Activated CD4-positive, alpha-beta memory T cell treated with anti-CD3 and anti-CD28 coated beads, Interleukin-2, amount 10 ng/mL, durations not matched to agents 7 days and 5 days (primary cell): Measurements from ENCODE around the gene MYOT. TPM values are rescaled to one million over a fixed set of nuclear protein-coding genes. Genes with fewer than 3 reads are reported as not detected.

Source experiments
- CTCF ChIA-PET: fragments of 350-600 bp; sonication (Branson Sonifier 250); formaldehyde crosslinking; loops from one replicate; lab custom pipeline; 2021; ENCODE audit warnings: antibody characterized with exemption, inconsistent platforms; lab: Charles Lee
- POLR2A ChIA-PET: fragments of 350-600 bp; sonication (Branson Sonifier 250); formaldehyde crosslinking; loops from one replicate; lab custom pipeline; 2021; ENCODE audit warnings: antibody characterized with exemption; lab: Charles Lee
- DNase-seq: peaks from one replicate; pipeline ENCODE4 v3.0.0-alpha.2; 2020
- H3K27ac Mint-ChIP-seq: one replicate; pipeline ENCODE4 v1.8.0; 2021; ENCODE audit warnings: mild to moderate bottlenecking, mixed read lengths
- H3K27me3 Mint-ChIP-seq: one replicate; pipeline ENCODE4 v1.8.0; 2021; ENCODE audit warnings: mixed read lengths
- H3K36me3 Mint-ChIP-seq: one replicate; pipeline ENCODE4 v1.8.0; 2021; ENCODE audit warnings: low read depth, mixed read lengths
- H3K4me1 Mint-ChIP-seq: one replicate; pipeline ENCODE4 v1.8.0; 2021; ENCODE audit warnings: mixed read lengths
- H3K4me3 Mint-ChIP-seq: one replicate; pipeline ENCODE4 v1.8.0; 2021; ENCODE audit warnings: mild to moderate bottlenecking, mixed read lengths
- H3K9me3 Mint-ChIP-seq: one replicate; pipeline ENCODE4 v1.8.0; 2021; ENCODE audit warnings: mixed read lengths
- total RNA-seq, 2 experiments: library from RNA; stranded (reverse); gene quantifications; one replicate each; pipeline ENCODE4 v1.2.3, GENCODE V29; 2021

MYOT gene, protein sequence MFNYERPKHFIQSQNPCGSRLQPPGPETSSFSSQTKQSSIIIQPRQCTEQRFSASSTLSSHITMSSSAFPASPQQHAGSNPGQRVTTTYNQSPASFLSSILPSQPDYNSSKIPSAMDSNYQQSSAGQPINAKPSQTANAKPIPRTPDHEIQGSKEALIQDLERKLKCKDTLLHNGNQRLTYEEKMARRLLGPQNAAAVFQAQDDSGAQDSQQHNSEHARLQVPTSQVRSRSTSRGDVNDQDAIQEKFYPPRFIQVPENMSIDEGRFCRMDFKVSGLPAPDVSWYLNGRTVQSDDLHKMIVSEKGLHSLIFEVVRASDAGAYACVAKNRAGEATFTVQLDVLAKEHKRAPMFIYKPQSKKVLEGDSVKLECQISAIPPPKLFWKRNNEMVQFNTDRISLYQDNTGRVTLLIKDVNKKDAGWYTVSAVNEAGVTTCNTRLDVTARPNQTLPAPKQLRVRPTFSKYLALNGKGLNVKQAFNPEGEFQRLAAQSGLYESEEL
- not detected for total RNA-seq

DNA sequence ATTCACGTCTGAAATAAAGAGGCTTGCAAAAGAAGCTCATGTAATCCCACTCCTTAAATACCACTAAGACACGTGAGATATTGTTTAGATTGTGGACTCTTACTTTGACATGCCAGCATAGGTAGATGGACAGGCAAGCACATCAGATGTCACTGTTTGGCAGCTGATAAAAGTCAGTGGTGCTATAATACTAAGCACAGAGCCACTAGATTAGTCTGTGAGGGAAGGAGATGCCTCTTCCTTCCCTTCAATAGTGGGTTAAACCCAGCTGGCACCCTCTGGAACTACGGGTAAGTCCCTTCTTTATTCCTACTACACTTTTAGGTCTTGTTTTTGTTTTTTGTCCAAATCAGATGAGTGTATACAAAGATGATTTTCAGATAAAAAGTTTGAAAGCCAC is at the start of gene MYOT:
MYOT (plus strand) TSS at position 197 of the 400 bp plus-strand sequence. CDS start 2,792 bp downstream, outside the sequence.
- ChIA-PET CTCF (no interaction called here), POLR2A (no interaction called here)
- H3K36me3 Mint-ChIP-seq, result no peaks in the 10 kb centered on the region
- peaks cover 9% of the 10 kb centered on the region for H3K27me3 Mint-ChIP-seq
- H3K27ac Mint-ChIP-seq, result no peak within 1 kb of the TSS
- no peaks in the 10 kb centered on the region for H3K9me3 Mint-ChIP-seq
- no peak for DNase-seq
- H3K4me1 Mint-ChIP-seq, result peaks cover 3% of the 10 kb centered on the region
- no peak within 1 kb of the TSS for H3K4me3 Mint-ChIP-seq

DNA sequence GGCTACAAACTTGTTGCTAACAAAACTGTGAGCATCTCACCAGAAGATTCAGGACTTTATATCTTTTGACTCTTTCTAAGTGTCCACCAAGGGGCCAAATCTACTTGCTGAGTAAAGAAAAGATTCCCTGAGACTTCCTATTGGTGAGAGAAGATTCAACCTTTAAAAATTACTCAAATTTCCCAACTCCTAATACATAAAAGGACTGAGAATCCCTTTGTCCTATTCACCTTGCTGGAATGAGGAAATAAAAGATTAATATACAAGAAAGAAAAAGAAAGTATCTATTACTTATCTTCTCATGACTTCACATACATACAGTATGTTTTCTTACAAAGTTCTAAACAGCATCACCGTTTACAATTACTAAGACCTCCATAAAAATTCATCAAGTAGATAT is 47.9 kb upstream of the MYOT start:
- POLR2A ChIA-PET, result no interaction called here
- CTCF ChIA-PET, result interaction anchor here (0.6 kb wide), 1 partner anchor 187 kb away, joined by 4 read pairs; no protein-coding TSS in a partner anchor
- Mint-ChIP-seq H3K36me3 (no peaks in the 10 kb centered on the region), H3K4me3 (no peak overlapping the region), H3K27me3 (peaks cover 4% of the 10 kb centered on the region), H3K9me3 (no peaks in the 10 kb centered on the region), H3K4me1 (no peaks in the 10 kb centered on the region), H3K27ac (no peak overlapping the region)
- DNase-seq, result no peak

DNA sequence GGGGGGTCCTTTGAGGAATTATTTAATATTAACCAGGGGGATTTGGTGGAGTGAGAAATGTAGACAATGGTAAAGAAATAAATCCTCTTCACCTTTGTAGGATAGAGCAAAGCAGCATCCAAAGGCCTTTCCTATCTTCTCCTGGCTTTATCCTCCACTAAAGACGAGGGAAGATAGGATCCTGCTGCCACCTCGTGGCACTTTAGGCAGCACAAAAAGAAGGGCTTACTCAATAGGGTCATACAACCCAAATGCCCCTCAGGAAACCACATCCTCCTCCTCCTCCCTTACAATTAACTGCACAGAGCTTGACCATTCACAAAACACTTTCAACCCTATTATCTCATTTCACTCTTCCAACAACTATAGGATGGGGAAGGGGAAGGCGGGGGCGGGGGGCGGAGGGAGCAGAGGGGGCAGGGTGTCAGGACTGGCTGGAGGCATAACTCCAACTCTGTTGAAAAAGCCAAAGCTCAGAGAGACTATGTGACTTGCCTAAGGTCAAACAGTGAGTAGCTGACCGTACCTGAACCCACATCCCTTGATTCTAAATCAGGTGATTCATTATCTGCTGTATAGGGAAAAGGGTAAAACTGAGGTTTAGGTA is 45.4 kb upstream of the MYOT start:
- no peaks in the 10 kb centered on the region for H3K36me3 Mint-ChIP-seq
- H3K4me3 Mint-ChIP-seq, result no peak overlapping the region
- H3K9me3 Mint-ChIP-seq, result no peaks in the 10 kb centered on the region
- no peaks in the 10 kb centered on the region for H3K4me1 Mint-ChIP-seq
- POLR2A ChIA-PET, result no interaction called here
- H3K27me3 Mint-ChIP-seq, result peaks cover 4% of the 10 kb centered on the region
- H3K27ac Mint-ChIP-seq, result no peak overlapping the region
- CTCF ChIA-PET, result no interaction called here
- DNase-seq, result no peak

DNA sequence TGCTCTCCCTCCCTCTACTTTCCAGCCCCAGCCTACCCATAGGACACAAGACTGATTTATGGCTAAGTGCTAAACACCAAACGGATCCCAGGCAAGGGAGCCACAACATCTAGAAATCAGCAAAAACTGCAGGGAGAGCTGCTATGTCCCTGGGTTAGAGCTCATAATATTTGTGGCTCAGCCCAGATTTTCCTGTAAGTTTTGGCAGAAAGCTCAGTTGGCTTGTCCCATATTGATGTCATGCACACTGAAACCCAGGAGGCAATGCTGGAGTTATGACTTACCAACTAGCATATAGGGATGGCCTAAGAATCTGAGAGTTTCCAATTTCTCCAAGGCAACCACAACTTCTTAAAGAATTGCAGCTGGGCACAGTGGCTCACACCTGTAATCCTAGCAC is 44.7 kb upstream of the MYOT start:
- H3K9me3 Mint-ChIP-seq, result no peaks in the 10 kb centered on the region
- no peak for DNase-seq
- POLR2A ChIA-PET, result no interaction called here
- no peaks in the 10 kb centered on the region for H3K4me1 Mint-ChIP-seq
- CTCF ChIA-PET, result no interaction called here
- H3K27ac Mint-ChIP-seq, result no peak overlapping the region
- no peak overlapping the region for H3K4me3 Mint-ChIP-seq
- H3K27me3 Mint-ChIP-seq, result peaks cover 4% of the 10 kb centered on the region
- no peaks in the 10 kb centered on the region for H3K36me3 Mint-ChIP-seq

DNA sequence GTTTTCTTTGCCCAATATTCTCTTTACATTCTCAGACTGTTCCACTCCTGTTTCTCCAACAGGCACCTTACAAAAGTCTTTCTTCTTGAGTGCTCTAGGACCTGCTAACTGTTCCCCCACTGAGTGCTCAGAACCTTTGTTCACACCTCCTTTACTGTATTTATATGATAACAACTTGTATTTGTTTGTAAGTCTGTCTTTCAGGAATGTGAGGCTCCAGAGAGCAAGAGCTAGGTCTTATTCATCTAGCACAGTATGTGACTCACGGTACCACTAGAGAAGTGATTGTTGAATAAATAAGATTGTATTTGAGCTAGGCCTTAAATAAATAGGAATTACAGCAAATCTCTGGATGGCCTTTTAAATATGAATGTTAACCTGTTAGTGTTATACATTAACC is 42.5 kb upstream of the MYOT start:
- Mint-ChIP-seq H3K9me3 (no peaks in the 10 kb centered on the region), H3K4me3 (no peak overlapping the region), H3K27ac (no peak overlapping the region), H3K36me3 (no peaks in the 10 kb centered on the region), H3K27me3 (peaks cover 4% of the 10 kb centered on the region), H3K4me1 (no peaks in the 10 kb centered on the region)
- no peak for DNase-seq
- POLR2A ChIA-PET, result no interaction called here
- CTCF ChIA-PET, result no interaction called here

DNA sequence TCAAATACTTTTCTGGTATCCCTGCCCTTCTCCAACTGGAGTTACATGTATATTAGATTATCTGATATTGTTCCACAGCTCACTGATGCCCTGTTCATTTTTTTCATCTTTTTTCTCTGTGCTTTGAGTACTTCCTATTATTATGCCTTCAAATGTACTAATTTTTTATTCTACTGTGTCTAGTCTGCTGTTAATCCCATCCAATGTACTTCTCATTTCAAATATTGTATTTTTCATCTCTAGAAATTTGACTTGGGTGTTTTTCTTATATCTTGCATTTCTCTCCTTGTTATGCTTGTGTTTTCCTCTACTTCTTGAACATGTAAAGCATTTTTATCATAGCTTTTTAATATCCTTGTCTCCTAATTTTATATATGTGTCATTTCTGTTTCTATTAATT is 41.6 kb upstream of the MYOT start:
- CTCF ChIA-PET, result no interaction called here
- H3K27ac Mint-ChIP-seq, result no peak overlapping the region

DNA sequence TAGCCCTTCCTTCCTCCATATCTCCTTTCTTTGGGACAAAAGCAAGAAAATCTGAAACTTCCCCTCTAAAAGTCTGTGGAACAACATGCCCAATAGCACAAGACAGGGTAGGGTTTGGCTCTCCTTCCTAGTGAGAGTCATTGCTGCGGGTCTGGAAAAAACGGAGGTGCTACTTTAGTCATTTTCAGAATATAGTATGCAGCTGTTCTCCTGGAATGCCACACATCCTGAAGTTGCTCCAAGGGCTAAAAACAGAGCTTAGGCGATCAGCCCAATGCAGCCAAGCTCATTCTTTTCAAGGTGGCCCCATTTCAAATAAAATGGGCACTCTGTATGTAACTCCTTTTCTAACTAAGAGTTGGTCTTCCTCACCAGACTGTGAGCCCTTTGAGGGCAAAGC is 39.5 kb upstream of the MYOT start:
- CTCF ChIA-PET, result interaction anchor here (1.0 kb wide), 1 partner anchor 11 kb away, joined by 3 read pairs; no protein-coding TSS in a partner anchor

More for the DNA sequence above, 41.6 kb upstream of the MYOT start:
- Mint-ChIP-seq H3K36me3 (no peaks in the 10 kb centered on the region), H3K4me1 (no peaks in the 10 kb centered on the region), H3K4me3 (no peak overlapping the region), H3K27me3 (peaks cover 4% of the 10 kb centered on the region), H3K9me3 (no peaks in the 10 kb centered on the region)
- POLR2A ChIA-PET, result no interaction called here
- DNase-seq, result no peak

DNA sequence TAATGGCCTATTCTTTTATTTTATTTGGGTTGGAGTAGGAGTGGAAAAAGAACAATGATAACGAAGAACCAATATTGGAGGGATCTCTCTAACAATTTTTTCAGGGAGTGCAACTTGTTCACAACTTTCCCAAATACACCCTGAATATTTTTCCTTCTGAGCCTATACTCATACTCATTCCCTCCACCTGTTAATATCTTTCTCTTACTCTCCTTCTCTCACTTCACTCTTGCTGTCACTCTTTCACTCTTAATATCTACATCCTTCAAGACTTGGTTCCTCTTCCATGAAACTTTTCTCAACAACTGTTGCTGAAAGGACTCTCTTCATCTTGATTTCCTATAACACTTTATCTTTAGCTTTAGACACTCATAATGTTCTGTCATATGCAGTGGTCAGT is 39.0 kb upstream of the MYOT start:
- ChIA-PET CTCF (no interaction called here), POLR2A (no interaction called here)
- Mint-ChIP-seq H3K27ac (no peak overlapping the region), H3K4me1 (no peaks in the 10 kb centered on the region), H3K4me3 (no peak overlapping the region), H3K27me3 (peaks cover 3% of the 10 kb centered on the region), H3K9me3 (no peaks in the 10 kb centered on the region), H3K36me3 (no peaks in the 10 kb centered on the region)
- no peak for DNase-seq

More for the DNA sequence above, 39.5 kb upstream of the MYOT start:
- Mint-ChIP-seq H3K36me3 (no peaks in the 10 kb centered on the region), H3K27ac (no peak overlapping the region), H3K4me1 (no peaks in the 10 kb centered on the region), H3K9me3 (no peaks in the 10 kb centered on the region), H3K4me3 (no peak overlapping the region), H3K27me3 (peaks cover 4% of the 10 kb centered on the region)
- POLR2A ChIA-PET, result no interaction called here
- no peak for DNase-seq

DNA sequence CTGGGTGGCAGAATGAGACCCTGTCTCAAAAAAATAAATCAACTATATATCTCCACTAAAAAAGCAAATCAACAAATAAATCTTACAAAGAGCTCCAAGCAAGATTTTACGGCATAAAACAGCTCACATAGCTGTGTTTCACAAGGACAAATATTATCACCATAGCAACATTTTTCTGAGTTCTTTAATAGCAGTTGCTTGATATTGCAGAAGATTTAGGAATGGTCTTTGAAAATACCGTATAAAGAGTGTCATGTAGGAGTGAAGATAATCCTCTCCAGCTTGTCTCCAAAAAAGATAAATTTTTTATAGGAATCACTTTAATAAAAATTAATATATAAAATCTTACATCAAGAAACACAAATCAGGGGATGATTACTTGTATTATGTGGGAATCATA is 36.6 kb upstream of the MYOT start:
- H3K9me3 Mint-ChIP-seq, result no peaks in the 10 kb centered on the region
- ChIA-PET POLR2A (no interaction called here), CTCF (no interaction called here)
- no peaks in the 10 kb centered on the region for H3K36me3 Mint-ChIP-seq
- no peak for DNase-seq
- no peak overlapping the region for H3K27ac Mint-ChIP-seq
- H3K4me1 Mint-ChIP-seq, result no peaks in the 10 kb centered on the region
- no peak overlapping the region for H3K4me3 Mint-ChIP-seq
- H3K27me3 Mint-ChIP-seq, result no peaks in the 10 kb centered on the region

DNA sequence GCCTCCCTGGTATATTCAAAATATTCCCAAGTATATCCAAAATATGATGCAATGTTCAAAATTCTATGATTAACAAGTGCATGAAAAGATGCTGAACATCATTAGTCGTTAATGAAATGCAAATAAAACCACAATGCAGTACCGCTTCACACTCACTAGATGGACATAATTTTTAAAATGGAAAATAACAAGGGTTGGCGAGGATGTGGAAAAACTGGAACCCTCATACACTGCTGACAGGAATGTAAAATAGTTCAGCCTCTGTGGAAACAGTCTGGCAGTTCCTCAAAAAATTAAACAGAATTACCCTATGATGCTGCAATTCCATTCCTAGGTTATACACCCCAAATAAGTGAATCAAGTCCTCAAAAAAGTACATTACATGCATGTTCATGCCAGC is 36.1 kb upstream of the MYOT start:
- no peak overlapping the region for H3K27ac Mint-ChIP-seq
- H3K27me3 Mint-ChIP-seq, result no peaks in the 10 kb centered on the region
- DNase-seq, result no peak
- H3K4me1 Mint-ChIP-seq, result no peaks in the 10 kb centered on the region
- POLR2A ChIA-PET, result no interaction called here
- H3K9me3 Mint-ChIP-seq, result no peaks in the 10 kb centered on the region
- H3K4me3 Mint-ChIP-seq, result no peak overlapping the region
- CTCF ChIA-PET, result no interaction called here
- no peaks in the 10 kb centered on the region for H3K36me3 Mint-ChIP-seq

DNA sequence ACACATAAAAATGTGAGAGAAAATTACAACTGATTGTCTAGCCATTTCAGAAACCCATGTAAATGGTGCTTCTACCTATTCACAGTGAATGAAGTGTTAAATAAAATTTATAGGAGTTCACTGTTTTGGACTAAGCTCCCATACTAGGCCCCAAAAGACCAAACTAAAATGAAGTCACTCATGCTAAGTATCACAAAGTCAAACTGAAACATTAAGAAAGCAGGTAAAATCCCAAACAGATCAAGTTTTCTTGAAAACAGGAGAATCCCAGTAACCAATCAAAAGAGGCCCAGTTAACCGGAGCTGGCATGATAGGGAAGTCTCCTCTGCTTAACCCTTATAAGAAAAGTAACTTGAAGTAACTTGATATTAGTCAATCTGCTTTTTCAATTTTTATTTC is 35.2 kb upstream of the MYOT start:
- H3K9me3 Mint-ChIP-seq, result no peaks in the 10 kb centered on the region
- no peaks in the 10 kb centered on the region for H3K36me3 Mint-ChIP-seq
- no peak overlapping the region for H3K4me3 Mint-ChIP-seq
- no peak for DNase-seq
- ChIA-PET CTCF (no interaction called here), POLR2A (no interaction called here)
- peaks cover 4% of the 10 kb centered on the region for H3K27me3 Mint-ChIP-seq
- H3K4me1 Mint-ChIP-seq, result no peaks in the 10 kb centered on the region
- no peak overlapping the region for H3K27ac Mint-ChIP-seq

DNA sequence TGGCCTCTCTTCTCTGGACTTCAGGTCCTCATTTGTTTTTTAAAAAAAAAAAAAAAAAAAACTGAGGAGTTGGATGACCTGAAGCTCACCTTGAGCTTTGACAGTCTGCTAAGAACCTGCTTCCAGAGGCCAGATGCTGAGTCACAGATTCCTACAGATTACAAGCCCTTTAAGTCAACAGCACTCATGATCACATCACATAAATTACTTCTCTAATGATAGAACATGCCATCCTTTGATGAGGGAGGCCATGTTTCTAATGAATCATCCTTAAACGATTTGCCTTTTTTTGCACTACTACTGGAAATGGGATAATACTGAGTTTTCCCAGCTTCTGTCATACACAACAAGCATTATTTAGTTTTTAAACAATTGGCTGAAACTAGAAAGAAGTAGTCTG is 34.2 kb upstream of the MYOT start:
- Mint-ChIP-seq H3K27ac (no peak overlapping the region), H3K36me3 (no peaks in the 10 kb centered on the region), H3K9me3 (no peaks in the 10 kb centered on the region), H3K27me3 (peaks cover 6% of the 10 kb centered on the region), H3K4me1 (no peaks in the 10 kb centered on the region), H3K4me3 (no peak overlapping the region)
- no peak for DNase-seq
- ChIA-PET CTCF (no interaction called here), POLR2A (no interaction called here)

DNA sequence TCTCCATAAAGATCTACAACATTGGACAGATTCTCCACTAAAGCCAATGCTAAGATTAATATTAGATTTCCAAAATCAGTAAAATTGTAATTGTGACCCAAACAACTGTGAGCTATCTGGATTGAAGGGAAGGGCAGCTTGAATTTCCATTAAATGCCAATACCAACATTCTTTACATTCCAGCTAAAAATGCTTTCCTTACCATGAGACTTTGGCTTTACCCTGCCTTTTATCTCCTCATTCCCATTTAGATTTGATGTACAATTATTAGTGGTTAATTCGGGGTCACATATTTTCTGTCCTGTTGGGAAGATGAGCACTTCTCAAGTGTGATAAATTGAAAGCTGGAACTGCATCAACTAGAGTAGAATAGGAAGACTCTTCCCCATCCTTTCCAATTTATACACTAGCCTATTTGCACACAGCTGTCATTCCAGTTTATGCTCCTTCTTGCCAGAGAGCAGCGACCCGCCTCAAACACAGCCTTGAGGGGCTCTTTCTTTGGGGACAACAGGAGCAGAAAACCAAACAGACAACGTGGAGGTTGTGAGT is 33.1 kb upstream of the MYOT start:
- POLR2A ChIA-PET, result no interaction called here
- DNase-seq, result no peak
- H3K9me3 Mint-ChIP-seq, result no peaks in the 10 kb centered on the region
- no peaks in the 10 kb centered on the region for H3K36me3 Mint-ChIP-seq
- CTCF ChIA-PET, result interaction anchor here (0.9 kb wide), 1 partner anchor 233 kb away, joined by 4 read pairs; no protein-coding TSS in a partner anchor
- no peak overlapping the region for H3K4me3 Mint-ChIP-seq
- peaks cover 6% of the 10 kb centered on the region for H3K27me3 Mint-ChIP-seq
- no peak overlapping the region for H3K27ac Mint-ChIP-seq
- no peaks in the 10 kb centered on the region for H3K4me1 Mint-ChIP-seq
